Measurements from ENCODE around the gene MCCC2. TPM values are rescaled to one million over a fixed set of nuclear protein-coding genes. Genes with fewer than 3 reads are reported as not detected.

Gene MCCC2
- total RNA-seq, 1 donor from 2014 or later: 31.4 TPM

DNA sequence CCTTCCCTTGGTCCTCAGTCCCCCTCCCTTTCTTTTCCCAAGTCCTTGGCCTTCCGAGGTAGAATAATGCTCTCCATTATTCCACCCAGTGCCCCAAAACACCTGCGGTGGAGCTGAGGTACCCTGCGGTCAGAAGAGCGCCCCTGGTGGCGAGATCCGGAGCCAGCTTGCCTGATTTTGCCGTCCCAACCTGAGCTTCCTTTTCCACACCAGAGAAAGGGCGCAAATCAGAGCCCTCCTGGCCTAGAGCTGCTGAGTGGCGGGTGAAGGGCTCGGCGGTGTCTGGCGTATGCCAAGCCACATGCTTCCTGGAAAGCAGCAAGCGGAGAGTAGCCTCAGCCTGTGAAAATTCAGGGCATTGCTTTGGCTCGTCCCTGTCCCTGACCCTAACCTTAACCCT is 110.8 kb downstream of the MCCC2 start:
- H3K27ac ChIP-seq: no peak overlapping the region
- H3K9me3 ChIP-seq: no peaks in the 10 kb centered on the region
- TF ChIP-seq, protein P1, sequence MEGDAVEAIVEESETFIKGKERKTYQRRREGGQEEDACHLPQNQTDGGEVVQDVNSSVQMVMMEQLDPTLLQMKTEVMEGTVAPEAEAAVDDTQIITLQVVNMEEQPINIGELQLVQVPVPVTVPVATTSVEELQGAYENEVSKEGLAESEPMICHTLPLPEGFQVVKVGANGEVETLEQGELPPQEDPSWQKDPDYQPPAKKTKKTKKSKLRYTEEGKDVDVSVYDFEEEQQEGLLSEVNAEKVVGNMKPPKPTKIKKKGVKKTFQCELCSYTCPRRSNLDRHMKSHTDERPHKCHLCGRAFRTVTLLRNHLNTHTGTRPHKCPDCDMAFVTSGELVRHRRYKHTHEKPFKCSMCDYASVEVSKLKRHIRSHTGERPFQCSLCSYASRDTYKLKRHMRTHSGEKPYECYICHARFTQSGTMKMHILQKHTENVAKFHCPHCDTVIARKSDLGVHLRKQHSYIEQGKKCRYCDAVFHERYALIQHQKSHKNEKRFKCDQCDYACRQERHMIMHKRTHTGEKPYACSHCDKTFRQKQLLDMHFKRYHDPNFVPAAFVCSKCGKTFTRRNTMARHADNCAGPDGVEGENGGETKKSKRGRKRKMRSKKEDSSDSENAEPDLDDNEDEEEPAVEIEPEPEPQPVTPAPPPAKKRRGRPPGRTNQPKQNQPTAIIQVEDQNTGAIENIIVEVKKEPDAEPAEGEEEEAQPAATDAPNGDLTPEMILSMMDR (IDR thresholded peaks at IDR 0.05): peak; percentile 21
- no peaks in the 10 kb centered on the region for H3K36me3 ChIP-seq
- no peaks in the 10 kb centered on the region for H3K4me1 ChIP-seq
- ATAC-seq (no peak), DNase-seq (no peak)
- intact Hi-C loops (cut with DNase I): no loop called here
- H3K4me3 ChIP-seq: no peak overlapping the region
- peaks cover 6% of the 10 kb centered on the region for H3K27me3 ChIP-seq (ENCODE audit: low read depth)

DNA sequence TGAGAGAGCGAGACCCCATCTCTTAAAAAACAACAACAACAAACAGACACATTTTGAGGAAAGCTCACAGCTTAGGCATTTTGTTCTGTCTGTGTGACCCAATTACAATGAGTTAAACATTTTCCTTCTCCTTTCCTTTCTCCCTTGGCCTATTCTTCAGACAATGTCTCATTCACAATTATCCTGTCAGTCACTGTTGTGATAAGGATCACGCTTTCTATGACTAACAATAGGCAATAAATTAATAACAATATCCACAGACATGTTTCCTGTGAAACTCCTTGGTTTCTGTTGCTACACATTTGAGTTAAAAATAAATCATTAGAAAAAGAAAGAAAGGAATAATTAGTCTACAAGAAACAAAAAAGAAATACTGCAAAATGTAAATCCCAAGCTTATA is 112.1 kb downstream of the MCCC2 start:
- intact Hi-C loops (cut with DNase I): no loop called here
- peaks cover 6% of the 10 kb centered on the region for H3K27me3 ChIP-seq (ENCODE audit: low read depth)
- ATAC-seq: no peak
- no peaks in the 10 kb centered on the region for H3K36me3 ChIP-seq
- TF ChIP-seq, protein P1 (IDR thresholded peaks at IDR 0.05): no peak
- no peaks in the 10 kb centered on the region for H3K4me1 ChIP-seq
- no peak for DNase-seq
- no peak overlapping the region for H3K27ac ChIP-seq
- H3K9me3 ChIP-seq: no peaks in the 10 kb centered on the region
- no peak overlapping the region for H3K4me3 ChIP-seq

DNA sequence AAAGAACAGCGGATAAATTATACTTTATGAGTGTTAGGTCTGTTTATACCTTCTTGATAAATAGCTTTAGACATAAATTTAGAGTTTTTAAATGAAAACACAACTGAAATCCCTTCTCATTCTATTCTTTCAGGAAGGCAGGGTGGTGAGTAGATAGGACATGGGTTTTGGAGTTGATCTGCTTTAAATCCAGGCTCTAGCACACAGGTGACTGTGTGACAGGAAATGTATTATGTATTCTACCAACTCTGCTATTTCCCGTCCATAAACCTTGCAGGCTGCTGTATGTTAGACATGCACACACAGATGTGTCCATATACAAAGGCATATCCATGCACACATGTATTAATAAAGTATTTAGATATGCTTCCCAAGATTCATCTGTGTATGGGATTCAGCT is 112.6 kb downstream of the MCCC2 start:
- no peaks in the 10 kb centered on the region for H3K9me3 ChIP-seq
- no peak overlapping the region for H3K27ac ChIP-seq
- H3K4me3 ChIP-seq: no peak overlapping the region
- no peak for ATAC-seq
- intact Hi-C loops (cut with DNase I): no loop called here
- DNase-seq: no peak
- no peaks in the 10 kb centered on the region for H3K36me3 ChIP-seq
- TF ChIP-seq, protein P1 (IDR thresholded peaks at IDR 0.05): no peak
- H3K4me1 ChIP-seq: no peaks in the 10 kb centered on the region
- peaks cover 6% of the 10 kb centered on the region for H3K27me3 ChIP-seq (ENCODE audit: low read depth)

DNA sequence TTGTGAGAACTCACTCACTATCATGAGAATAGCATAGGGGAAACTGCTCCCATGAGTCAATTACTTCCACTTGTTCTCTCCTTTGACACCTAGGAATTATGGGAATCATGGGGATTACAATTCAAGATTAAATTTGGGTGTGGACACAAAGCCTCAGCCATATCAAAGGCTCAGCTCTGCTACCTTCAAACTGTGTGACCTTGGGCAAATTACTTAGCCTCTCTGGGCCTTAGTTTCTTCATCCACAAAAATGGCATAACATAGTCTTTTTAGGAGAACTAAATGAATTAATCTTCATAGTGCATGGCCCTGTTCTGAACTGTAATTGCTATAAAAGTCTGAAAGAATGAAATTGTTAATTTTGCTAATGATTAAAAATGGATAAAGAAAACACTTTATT is 113.7 kb downstream of the MCCC2 start:
- Histone ChIP-seq H3K36me3 (no peaks in the 10 kb centered on the region), H3K27ac (no peak overlapping the region), H3K9me3 (no peaks in the 10 kb centered on the region), H3K27me3 (ENCODE audit: low read depth) (peaks cover 6% of the 10 kb centered on the region), H3K4me3 (no peak overlapping the region), H3K4me1 (no peaks in the 10 kb centered on the region)
- ATAC-seq (no peak), DNase-seq (no peak)
- intact Hi-C loops (cut with DNase I): no loop called here
- TF ChIP-seq, protein P1 (IDR thresholded peaks at IDR 0.05): no peak

DNA sequence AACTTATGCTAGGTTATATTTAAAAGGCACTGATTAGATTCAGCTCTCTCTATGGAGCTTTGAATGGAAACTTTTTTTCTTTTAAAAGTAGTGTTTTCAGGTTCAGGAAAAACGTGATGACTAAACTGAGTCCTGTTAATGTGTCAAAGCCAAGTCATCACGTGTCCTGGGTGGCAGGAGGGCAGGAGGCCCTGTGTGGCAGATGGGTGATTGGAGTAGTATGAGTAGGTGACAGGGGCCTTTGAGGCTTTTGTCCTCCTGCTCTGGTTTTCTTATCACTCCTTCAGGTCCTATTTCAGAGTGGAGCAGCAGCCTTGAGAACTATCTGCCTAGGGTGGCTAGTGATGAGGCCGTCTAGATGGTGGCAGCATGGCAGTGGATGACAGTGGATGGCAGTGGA is 114.3 kb downstream of the MCCC2 start:
- Histone ChIP-seq H3K27me3 (ENCODE audit: low read depth) (peaks cover 6% of the 10 kb centered on the region), H3K4me3 (no peak overlapping the region), H3K27ac (no peak overlapping the region), H3K36me3 (no peaks in the 10 kb centered on the region), H3K4me1 (no peaks in the 10 kb centered on the region), H3K9me3 (no peaks in the 10 kb centered on the region)
- TF ChIP-seq, protein P1 (IDR thresholded peaks at IDR 0.05): no peak
- no peak for DNase-seq
- intact Hi-C loops (cut with DNase I): no loop called here
- ATAC-seq: no peak

DNA sequence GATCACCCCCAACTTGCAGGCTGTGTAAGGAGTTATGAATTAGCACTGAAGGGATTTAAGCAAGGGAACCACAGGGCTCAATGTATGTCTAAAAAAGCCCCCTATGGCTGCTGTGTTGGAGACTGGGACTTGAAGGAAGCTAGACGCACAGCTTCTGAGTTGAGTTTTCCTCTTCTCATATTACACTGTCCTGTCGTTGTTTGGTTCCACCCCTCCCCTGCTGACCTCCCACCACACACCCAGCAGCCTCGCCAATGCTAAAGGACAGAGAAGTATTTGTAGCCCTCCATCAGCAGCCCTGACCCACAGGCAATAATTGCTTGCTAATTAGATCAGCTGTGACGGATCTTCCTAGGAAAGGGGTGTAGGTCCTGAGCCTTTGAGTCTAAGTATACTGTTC is 116.8 kb downstream of the MCCC2 start:
- Histone ChIP-seq H3K4me3 (no peak overlapping the region), H3K9me3 (no peaks in the 10 kb centered on the region), H3K36me3 (no peaks in the 10 kb centered on the region), H3K27ac (no peak overlapping the region), H3K27me3 (ENCODE audit: low read depth) (peaks cover 18% of the 10 kb centered on the region), H3K4me1 (no peaks in the 10 kb centered on the region)
- TF ChIP-seq, protein P1 (IDR thresholded peaks at IDR 0.05): no peak
- ATAC-seq: no peak
- intact Hi-C loops (cut with DNase I): no loop called here
- no peak for DNase-seq

Data from lower lobe of right lung (tissue), 2 donors.